ENCODE data around the gene NDC1.
A peak's percentile ranks its signal among the peaks of the same experiment; 100 is the strongest.

Gene NDC1

DNA sequence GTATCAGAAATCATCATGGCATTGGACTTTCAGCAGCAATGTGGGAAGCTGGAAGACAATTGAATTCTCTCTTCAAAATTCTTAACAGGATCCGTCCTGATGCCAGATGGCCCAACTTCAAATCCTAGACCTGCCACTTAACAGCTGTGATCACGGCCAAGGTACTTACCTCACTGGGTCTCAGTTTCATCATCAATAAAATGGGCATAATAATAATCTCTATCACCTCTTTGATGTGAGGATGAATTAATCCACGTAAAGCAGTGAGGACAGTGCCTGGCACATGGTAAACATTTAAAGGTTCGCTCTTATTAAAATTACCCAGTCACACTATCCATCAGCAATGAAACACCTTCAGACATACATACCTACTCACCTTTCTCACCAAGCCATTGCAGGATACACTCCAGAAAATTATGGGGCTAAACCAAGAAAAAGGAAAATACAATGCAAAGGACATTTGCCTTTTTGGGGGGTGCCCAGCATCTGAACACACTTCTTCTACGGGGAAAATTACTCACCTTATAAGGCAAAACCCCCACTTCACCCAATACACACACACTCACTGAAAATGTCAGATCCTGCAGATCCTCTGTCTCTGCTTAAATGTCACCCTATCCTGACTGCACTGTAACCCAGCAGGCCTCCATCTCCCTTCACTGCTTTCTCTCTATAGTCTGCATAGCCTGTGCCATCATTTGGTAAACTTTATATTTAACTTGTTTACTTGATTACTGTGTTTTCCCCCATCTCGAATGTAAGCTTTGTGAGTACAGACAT lies 120.9 kb downstream of the NDC1 start:
- in situ Hi-C loops (cut with MboI; ENCODE audit: low sequenced_read_pairs, unreplicated experiment), result no loop called here
- TF ChIP-seq, protein P1, sequence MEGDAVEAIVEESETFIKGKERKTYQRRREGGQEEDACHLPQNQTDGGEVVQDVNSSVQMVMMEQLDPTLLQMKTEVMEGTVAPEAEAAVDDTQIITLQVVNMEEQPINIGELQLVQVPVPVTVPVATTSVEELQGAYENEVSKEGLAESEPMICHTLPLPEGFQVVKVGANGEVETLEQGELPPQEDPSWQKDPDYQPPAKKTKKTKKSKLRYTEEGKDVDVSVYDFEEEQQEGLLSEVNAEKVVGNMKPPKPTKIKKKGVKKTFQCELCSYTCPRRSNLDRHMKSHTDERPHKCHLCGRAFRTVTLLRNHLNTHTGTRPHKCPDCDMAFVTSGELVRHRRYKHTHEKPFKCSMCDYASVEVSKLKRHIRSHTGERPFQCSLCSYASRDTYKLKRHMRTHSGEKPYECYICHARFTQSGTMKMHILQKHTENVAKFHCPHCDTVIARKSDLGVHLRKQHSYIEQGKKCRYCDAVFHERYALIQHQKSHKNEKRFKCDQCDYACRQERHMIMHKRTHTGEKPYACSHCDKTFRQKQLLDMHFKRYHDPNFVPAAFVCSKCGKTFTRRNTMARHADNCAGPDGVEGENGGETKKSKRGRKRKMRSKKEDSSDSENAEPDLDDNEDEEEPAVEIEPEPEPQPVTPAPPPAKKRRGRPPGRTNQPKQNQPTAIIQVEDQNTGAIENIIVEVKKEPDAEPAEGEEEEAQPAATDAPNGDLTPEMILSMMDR (IDR thresholded peaks at IDR 0.05; ENCODE audit: borderline replicate concordance, control extremely low read depth, extremely low read depth, insufficient read depth, missing control alignments), result no peak
- no peak for DNase-seq (ENCODE audit: low spot score)

GRCh38 chr1:53716150-53716549 lies 121.9 kb downstream of the NDC1 start:
- in situ Hi-C loops (cut with MboI; ENCODE audit: low sequenced_read_pairs, unreplicated experiment), result no loop called here
- TF ChIP-seq, protein P1 (IDR thresholded peaks at IDR 0.05; ENCODE audit: borderline replicate concordance, control extremely low read depth, extremely low read depth, insufficient read depth, missing control alignments), result no peak
- no peak for DNase-seq (ENCODE audit: low spot score)

GRCh38 chr1:53715478-53715877 lies 122.6 kb downstream of the NDC1 start:
- TF ChIP-seq, protein P1 (IDR thresholded peaks at IDR 0.05; ENCODE audit: borderline replicate concordance, control extremely low read depth, extremely low read depth, insufficient read depth, missing control alignments), result peak; percentile 49
- in situ Hi-C loops (cut with MboI; ENCODE audit: low sequenced_read_pairs, unreplicated experiment), result no loop called here
- peak; percentile 52 for DNase-seq (ENCODE audit: low spot score)
